Adrenal gland (tissue), 12 donors: ENCODE data around the gene SV2C. TPM values are rescaled to one million over a fixed set of nuclear protein-coding genes. Genes with fewer than 3 reads are reported as not detected.

Source experiments
- DNase-seq, 7 donors: peaks; one replicate each; pipeline ENCODE4 v3.0.0-alpha.2; 2019 to 2020
- H3K27ac ChIP-seq, 5 donors: fragments of 200-600 bp; sonication (generic) in 4 of 5; 1 replicate in 3 of 5; 2 replicates in 2 of 5; pipeline versions ENCODE4 v1.5.1 to v1.8.0; 2016 to 2020; ENCODE audit warnings: mild to moderate bottlenecking in 1 of 5
- H3K27me3 ChIP-seq: fragments of 200-600 bp; 2 replicates; pipeline ENCODE4 v1.8.0; 2021
- H3K36me3 ChIP-seq, 2 donors: fragments of 200-600 bp; replicated peaks in 1 of 2; 1 replicate in 1 of 2; 2 replicates in 1 of 2; pipeline versions ENCODE4 v1.5.1 to v1.8.0; 2018 to 2022
- H3K4me1 ChIP-seq, 2 donors: fragments of 200-600 bp; replicated peaks in 1 of 2; 1 replicate in 1 of 2; 2 replicates in 1 of 2; pipeline versions ENCODE4 v1.5.1 to v1.8.0; 2018 to 2021
- H3K4me3 ChIP-seq, 4 donors: fragments of 200-600 bp; sonication (generic) in 3 of 4; one replicate each; pipeline ENCODE4 v1.5.1; 2016 to 2018
- H3K9me3 ChIP-seq, 3 donors: fragments of 200-600 bp; sonication (generic) in 1 of 3; replicated peaks in 1 of 3; 1 replicate in 2 of 3; 2 replicates in 1 of 3; pipeline versions ENCODE4 v1.5.1 to v1.8.0; 2016 to 2021
- POLR2A ChIP-seq, 2 donors: fragments of 450-650 bp; IDR thresholded peaks; one replicate each; pipeline ENCODE4 v1.6.1; 2017; ENCODE audit warnings: antibody characterized with exemption in 2 of 2, mild to moderate bottlenecking in 2 of 2, moderate library complexity in 1 of 2
- WGBS, 4 donors: extraction: QIAGEN DNeasy Blood & Tissue Kit in 2 of 4; methylation state at CpG; one replicate each; pipeline versions ENCODE4 v1.1.5 to v1.1.7; 2013 to 2017; 5-methylcytosine and 5-hydroxymethylcytosine counted together
- intact Hi-C, 2 donors: fragments of 100-400 bp; cut with DNase I; formaldehyde crosslinking; loops; one replicate each; pipeline versions ENCODE4 v1.14.1 to v1.15.0; 2022 to 2023
- polyA plus RNA-seq, 3 donors: library from polyadenylated mRNA; stranded (reverse); fragments of 200-250 nt in 2 of 3; fragments of 350-450 nt in 1 of 3; fragmentation: Illumina TruSeq in 1 of 3; extraction: RNeasy Lipid Tissue Mini Kit (QIAGEN cat#74804) in 1 of 3; gene quantifications; one replicate each; pipeline ENCODE4 v1.2.3, GENCODE V29; 2013 to 2014
- total RNA-seq, 9 donors: library from RNA; depleted of rRNA in 4 of 9; stranded (reverse); fragments of >200 nt in 4 of 9; fragments of 120-200 nt in 1 of 9; fragmentation: NEBNext Ultra II Directional in 1 of 9; extraction: Animal tissue kit (Norgen Biotek cat#: 25700) in 1 of 9; gene quantifications; one replicate each; pipeline versions ENCODE4 v1.1.0 to v1.2.4, GENCODE V29; 2013 to 2023
- TF ChIP-seq, protein P1 (sequence below), 6 experiments: fragments of 450-650 bp in 4 of 6; fragments of 200-600 bp in 2 of 6; sonication (generic) in 1 of 6; IDR thresholded peaks; 1 replicate in 5 of 6; 2 replicates in 1 of 6; pipeline versions ENCODE4 v1.5.1 to v1.8.0; 2016 to 2021; ENCODE audit warnings: antibody characterized with exemption in 6 of 6, mild to moderate bottlenecking in 2 of 6, moderate library complexity in 1 of 6
- donor health status: healthy with polysubstance abuse.
- donor health status: Bipolar disorder and iron deficiency.
- donor health status: DM: yes; HTN: yes; CAD: no.
- donor health status: DM: no; HTN: no; CAD: no.
- donor health status: DM: no; HTN: no; CAD: no.
- donor health status: DM: yes; HTN: yes; CAD: no.

The SV2C gene
- total and polyA plus RNA-seq, 12 donors = under 0.01 to 0.96 (median 0.19) TPM; not detected in 1

DNA sequence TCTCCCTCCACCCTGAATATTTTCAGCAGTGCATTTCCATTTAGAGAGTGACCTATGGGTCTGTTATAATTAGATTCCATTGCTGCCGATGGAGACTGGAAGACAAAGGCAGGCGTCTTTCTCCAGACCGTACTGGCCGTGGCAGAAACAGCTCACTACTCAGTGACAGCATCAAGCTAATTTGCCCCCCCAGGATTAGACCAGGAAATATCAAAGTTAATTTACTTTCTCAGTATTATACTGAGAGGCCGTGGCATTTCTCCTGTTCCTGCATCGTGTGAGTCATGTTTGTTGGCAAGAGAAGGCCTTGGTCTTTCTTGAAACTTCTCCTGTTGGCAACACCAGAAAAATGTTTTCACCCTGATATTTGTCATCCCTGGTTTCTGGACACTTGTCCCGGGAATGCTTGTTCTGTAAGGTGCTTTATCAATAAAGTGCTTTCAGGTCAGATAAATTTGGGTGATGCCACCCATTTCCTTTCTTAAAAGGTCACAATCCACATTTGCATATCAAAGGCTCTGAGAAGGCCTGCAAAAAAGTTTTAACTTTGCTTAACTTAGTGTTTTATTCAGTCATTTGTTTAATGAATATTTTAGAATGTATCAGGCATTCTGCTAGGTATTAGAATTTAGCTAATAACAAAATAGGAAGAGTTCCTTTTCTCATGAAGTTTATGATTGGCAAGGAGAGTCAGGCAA, 28.4 kb downstream of the SV2C start:
- no peak for TF ChIP-seq POLR2A (IDR thresholded peaks at IDR 0.05)
- TF ChIP-seq, protein P1, sequence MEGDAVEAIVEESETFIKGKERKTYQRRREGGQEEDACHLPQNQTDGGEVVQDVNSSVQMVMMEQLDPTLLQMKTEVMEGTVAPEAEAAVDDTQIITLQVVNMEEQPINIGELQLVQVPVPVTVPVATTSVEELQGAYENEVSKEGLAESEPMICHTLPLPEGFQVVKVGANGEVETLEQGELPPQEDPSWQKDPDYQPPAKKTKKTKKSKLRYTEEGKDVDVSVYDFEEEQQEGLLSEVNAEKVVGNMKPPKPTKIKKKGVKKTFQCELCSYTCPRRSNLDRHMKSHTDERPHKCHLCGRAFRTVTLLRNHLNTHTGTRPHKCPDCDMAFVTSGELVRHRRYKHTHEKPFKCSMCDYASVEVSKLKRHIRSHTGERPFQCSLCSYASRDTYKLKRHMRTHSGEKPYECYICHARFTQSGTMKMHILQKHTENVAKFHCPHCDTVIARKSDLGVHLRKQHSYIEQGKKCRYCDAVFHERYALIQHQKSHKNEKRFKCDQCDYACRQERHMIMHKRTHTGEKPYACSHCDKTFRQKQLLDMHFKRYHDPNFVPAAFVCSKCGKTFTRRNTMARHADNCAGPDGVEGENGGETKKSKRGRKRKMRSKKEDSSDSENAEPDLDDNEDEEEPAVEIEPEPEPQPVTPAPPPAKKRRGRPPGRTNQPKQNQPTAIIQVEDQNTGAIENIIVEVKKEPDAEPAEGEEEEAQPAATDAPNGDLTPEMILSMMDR (IDR thresholded peaks at IDR 0.05) = no peak
- H3K27me3 ChIP-seq = peaks cover 6% of the 10 kb centered on the region
- WGBS, 4 donors = 34 to 39% (median 38%) methylated on average over 7 of the region's 7 CpGs

DNA sequence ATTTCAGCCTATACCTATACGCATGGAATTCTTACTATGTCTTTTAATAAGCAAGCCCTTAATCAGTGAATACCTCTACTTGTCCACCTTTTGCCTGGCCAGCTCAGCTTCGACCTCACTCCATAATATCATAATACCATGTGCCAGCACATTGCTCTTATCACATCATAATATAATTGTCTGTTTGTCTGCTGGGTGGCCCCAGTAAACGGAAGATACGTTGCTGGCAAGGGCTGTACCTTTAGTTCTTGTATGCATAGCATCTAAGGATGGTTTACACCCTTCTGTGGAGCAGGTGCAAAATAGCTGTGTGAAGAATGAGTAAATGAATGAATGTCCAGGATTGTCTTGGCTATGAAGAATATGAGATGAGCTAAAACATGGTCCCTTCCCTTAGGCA, 29.9 kb downstream of the SV2C start:
- Histone ChIP-seq H3K9me3 (no peaks in the 10 kb centered on the region), H3K36me3 (no peaks in the 10 kb centered on the region), H3K4me3 (no peak overlapping the region), H3K4me1 (no peaks in the 10 kb centered on the region), H3K27me3 (peaks cover 3% of the 10 kb centered on the region), H3K27ac (no peak overlapping the region)
- no peak for DNase-seq
- intact Hi-C loops = no loop called here
- TF ChIP-seq, protein P1 (IDR thresholded peaks at IDR 0.05) = no peak
- TF ChIP-seq POLR2A (IDR thresholded peaks at IDR 0.05) = no peak
- WGBS, 4 donors = 85 to 89% (median 88%) methylated on average over 4 of the region's 4 CpGs

More for the DNA sequence above, 28.4 kb downstream of the SV2C start:
- H3K4me1 ChIP-seq = no peaks in the 10 kb centered on the region
- intact Hi-C loops = no loop called here
- no peak overlapping the region for H3K4me3 ChIP-seq
- peak; percentile 21 to 51 (median 30) for DNase-seq
- no peak overlapping the region for H3K27ac ChIP-seq
- H3K9me3 ChIP-seq = no peaks in the 10 kb centered on the region
- H3K36me3 ChIP-seq = no peaks in the 10 kb centered on the region

DNA sequence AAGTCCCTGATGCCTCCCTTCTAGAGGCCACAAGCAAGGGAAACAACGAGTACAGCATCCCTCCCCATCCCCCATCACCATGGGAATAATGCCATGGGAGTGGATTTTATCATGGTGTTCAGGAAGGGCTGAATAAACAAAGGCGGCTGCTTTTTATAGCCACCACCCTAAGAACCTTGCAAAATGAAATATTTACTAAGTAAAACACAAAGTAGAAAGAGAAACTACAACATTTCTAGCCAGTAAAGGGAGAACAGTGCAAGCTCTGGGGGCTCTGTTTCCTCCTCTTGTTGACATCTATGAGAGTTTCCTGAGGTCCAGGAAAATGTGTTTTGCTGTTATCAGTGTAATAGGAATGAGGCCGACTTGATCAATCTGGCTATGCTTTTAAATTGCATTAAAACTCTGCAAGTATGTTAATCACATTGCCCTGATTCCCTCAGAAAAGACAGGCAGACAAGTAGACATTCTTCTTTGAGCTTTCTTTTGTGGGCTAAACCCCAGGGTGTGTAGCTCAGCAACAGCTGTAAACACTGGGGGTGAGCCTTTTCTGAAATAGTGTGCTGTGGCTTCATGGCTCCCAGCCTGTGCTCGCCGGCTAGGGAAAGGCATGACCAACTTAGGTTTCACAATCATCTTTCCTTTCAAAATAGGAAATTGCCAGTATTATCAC, 31.1 kb downstream of the SV2C start:
- Histone ChIP-seq H3K27me3 (no peaks in the 10 kb centered on the region), H3K36me3 (no peaks in the 10 kb centered on the region), H3K4me3 (no peak overlapping the region), H3K9me3 (no peaks in the 10 kb centered on the region), H3K27ac (no peak overlapping the region), H3K4me1 (no peaks in the 10 kb centered on the region)
- 35 to 50% (median 41%) methylated on average over 5 of the region's 5 CpGs for WGBS, 4 donors
- TF ChIP-seq, protein P1 (IDR thresholded peaks at IDR 0.05) = no peak
- peak in 1 of 7 donors; percentile 4 for DNase-seq
- intact Hi-C loops = no loop called here

DNA sequence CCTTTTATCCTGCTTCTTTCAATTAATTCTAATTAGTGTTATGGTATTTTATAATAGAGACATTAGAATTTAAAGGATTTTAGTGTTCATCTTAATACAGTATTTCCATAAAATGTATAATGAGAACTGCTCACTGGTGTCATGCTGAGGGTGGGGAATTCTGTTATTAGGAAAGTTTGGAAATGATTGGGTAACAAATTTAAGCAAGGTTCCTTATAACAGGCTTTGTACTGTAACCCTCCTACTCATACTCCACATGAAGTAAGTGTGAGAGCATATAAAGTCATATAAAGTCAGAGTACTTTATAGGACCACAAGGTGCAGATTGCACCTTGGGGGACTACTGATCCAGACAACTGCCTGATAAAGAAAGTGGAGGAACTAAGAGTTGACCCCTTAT, 42.2 kb downstream of the SV2C start:
- TF ChIP-seq, protein P1 (IDR thresholded peaks at IDR 0.05) = no peak
- TF ChIP-seq POLR2A (IDR thresholded peaks at IDR 0.05) = no peak
- DNase-seq = no peak
- H3K36me3 ChIP-seq = no peaks in the 10 kb centered on the region

More for the DNA sequence above, 42.2 kb downstream of the SV2C start:
- intact Hi-C loops = no loop called here
- Histone ChIP-seq H3K27me3 (no peaks in the 10 kb centered on the region), H3K4me1 (no peaks in the 10 kb centered on the region), H3K9me3 (no peaks in the 10 kb centered on the region), H3K27ac (no peak overlapping the region), H3K4me3 (no peak overlapping the region)
